Articular chondrocyte of knee joint (primary cell): ENCODE data around the gene C4orf17. TPM values are rescaled to one million over a fixed set of nuclear protein-coding genes. Genes with fewer than 3 reads are reported as not detected.

Source experiments
- total RNA-seq: library from RNA; depleted of rRNA; stranded (reverse); fragments of >200 nt; gene quantifications from 2 replicates; pipeline ENCODE4 v1.2.3, GENCODE V29; 2012

Gene C4orf17
- total RNA-seq = not detected in 2 replicates

DNA sequence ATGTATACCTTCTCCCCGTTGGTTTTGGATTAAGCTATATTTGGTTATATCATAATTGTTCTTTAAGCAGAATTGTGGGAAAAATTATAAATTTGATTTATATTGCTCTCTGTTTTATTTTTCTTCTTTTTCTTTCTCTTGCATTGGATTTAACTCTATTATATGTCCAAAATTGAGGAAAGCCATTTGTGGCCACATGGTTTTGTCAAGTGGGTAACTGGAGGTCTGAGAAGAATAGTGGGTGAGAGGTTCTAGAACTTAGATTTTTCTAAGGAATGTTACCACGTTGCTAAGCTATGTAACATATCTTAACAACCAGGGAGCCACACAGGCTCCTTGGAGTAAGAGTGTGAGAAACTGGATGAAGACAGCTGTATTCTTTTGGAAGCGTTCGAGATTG is at the start of gene C4orf17:
Gene C4orf17 (plus strand): TSS at position 301 of the 400 bp plus-strand sequence. CDS start 2,061 bp downstream, outside the sequence.

DNA sequence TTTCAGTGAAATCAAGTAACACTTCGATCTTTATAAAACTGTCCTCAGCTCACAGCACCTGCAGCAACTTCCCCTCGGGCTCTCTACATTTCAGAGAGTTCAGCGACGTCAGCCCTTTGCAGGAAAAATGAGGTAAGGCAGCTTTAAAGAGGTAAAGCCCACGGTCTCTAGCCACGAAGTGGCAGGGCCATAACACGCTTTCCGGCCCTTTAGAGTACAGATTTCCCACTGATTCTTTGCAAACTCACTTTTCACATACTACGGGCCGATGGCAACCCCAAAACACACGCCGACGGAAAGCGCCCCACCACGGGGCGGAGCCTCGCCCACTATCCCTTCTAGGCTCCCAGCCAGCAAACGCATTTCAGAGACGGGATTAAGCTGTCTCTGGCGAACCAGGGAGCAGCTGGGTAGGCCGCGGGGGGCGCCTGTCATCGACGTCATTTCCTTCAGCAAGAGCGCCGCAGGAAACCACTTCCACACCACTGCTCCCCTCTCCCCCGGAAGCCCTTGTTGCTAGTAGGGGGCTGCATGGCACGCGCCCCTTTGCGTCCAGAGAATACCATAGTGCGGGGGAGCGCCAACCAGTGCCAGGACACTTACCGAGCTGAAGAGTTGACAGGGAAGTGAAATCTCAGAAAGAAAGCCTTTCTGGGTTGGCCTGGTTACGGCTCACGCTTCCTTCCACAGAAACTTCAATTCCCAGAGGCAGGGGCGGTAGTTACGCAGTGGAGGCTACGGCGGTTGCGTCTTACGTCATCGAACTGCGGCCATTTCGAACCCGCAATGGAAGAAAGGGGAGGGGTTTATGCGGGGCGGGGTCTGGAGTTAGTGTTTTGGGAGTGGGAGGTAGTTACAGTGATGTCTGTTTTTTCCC is 52.7 kb downstream of the C4orf17 start, which contains the start of gene TRMT10A:
Gene TRMT10A (minus strand): TSS at position 730 of the 877 bp plus-strand sequence. CDS start 4,701 bp downstream, outside the sequence.

DNA sequence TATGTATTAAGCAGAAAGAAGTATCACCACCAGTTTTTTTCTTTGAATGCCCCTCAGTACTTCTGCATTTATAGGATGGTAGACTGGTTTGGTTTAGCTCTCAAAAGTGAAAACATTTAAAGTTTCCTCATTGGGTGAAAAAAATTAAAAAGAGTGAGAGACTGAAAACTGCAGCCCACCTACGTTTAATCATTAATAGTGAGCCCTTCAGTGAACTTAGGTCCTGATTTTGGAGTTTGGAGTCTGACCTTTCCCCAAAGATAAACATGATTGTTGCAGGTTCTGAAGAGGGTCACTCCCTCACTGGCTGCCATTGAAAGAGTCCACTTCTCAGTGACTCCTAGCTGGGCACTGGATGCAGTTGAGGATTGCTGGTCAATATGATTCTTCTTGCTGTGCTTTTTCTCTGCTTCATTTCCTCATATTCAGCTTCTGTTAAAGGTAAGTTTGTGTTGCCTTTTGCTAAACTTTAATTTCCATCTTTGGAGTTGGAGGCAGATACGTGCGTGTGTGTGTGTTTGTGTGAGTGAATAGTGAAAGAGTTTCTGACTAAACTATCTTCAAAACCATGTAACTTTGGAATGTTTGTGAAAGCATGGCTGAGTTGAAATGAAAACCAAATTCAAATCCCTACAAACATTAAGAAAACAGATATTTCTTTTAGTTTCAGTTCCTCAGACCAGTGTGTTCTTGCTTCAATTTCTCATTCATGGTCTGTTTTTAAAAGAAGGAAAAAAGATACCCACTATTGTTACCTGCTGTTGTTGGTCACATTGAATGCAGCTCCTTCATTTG is 63.9 kb downstream of the C4orf17 start, which contains the start of gene MTTP:
Gene MTTP (plus strand): TSS at position 295 of the 795 bp plus-strand sequence. CDS start 86 bp downstream, at position 381.

Other genes with a start within 250 kb of the C4orf17 start
- not detected in 2 replicates for gene ADH1A, start 220.0 kb upstream of the C4orf17 start, total RNA-seq
- gene ADH1B, start 189.6 kb upstream of the C4orf17 start, total RNA-seq = 2.4 and 3.2 TPM in 2 replicates
- gene ADH1C, start 158.3 kb upstream of the C4orf17 start, total RNA-seq = 0.26 and 0.32 TPM in 2 replicates
- 0.22 TPM in 1 of 2 replicates, not detected in the other for gene ADH7, start 75.7 kb upstream of the C4orf17 start, total RNA-seq
- 5.0 and 7.9 TPM in 2 replicates for gene TRMT10A, start 53.0 kb downstream of the C4orf17 start, total RNA-seq
- gene MTTP, start 63.8 kb downstream of the C4orf17 start, total RNA-seq = 0.22 and 0.26 TPM in 2 replicates
- not detected in 2 replicates for gene C4orf54, start 146.8 kb downstream of the C4orf17 start, total RNA-seq